ENCODE results near the gene CBX4.
A peak's percentile ranks its signal among the peaks of the same experiment; 100 is the strongest.

Gene CBX4

GRCh38 chr17:79840269-79840988, 1.2 kb upstream of the CBX4 start:
- TF ChIP-seq ZFX (IDR thresholded peaks at IDR 0.05; ENCODE audit: borderline replicate concordance) = no peak
- peak; percentile 78 for TF ChIP-seq CTCF (IDR thresholded peaks at IDR 0.05)
- peak overlapping the region; percentile 93 for H3K27ac ChIP-seq

- no peak for TF ChIP-seq CTCF (IDR thresholded peaks at IDR 0.05)
- TF ChIP-seq ZFX (IDR thresholded peaks at IDR 0.05; ENCODE audit: borderline replicate concordance) = no peak
- H3K27ac ChIP-seq = peak overlapping the region; percentile 93
These were observed 542 bp downstream of the CBX4 start for GRCh38 chr17:79838522-79839274.

- H3K27ac ChIP-seq = peak overlapping the region; percentile 93
- TF ChIP-seq CTCF (IDR thresholded peaks at IDR 0.05) = no peak
- no peak for TF ChIP-seq ZFX (IDR thresholded peaks at IDR 0.05; ENCODE audit: borderline replicate concordance)
These were observed 1.2 kb downstream of the CBX4 start for GRCh38 chr17:79837888-79838521.

- TF ChIP-seq CTCF (IDR thresholded peaks at IDR 0.05) (peak; percentile 13; the same call in 1 of the 2 replicates), ZFX (IDR thresholded peaks at IDR 0.05; ENCODE audit: borderline replicate concordance) (no peak)
- peak overlapping the region; percentile 93 for H3K27ac ChIP-seq
These were observed 2.0 kb downstream of the CBX4 start for GRCh38 chr17:79836972-79837887.

GRCh38 chr17:79836510-79836971, 2.7 kb downstream of the CBX4 start:
- TF ChIP-seq CTCF (IDR thresholded peaks at IDR 0.05) (no peak), ZFX (IDR thresholded peaks at IDR 0.05; ENCODE audit: borderline replicate concordance) (no peak)
- peak overlapping the region; percentile 93 for H3K27ac ChIP-seq

- TF ChIP-seq CTCF (IDR thresholded peaks at IDR 0.05) = no peak
- no peak for TF ChIP-seq ZFX (IDR thresholded peaks at IDR 0.05; ENCODE audit: borderline replicate concordance)
- H3K27ac ChIP-seq = peak overlapping the region; percentile 93
These were observed 3.2 kb downstream of the CBX4 start for GRCh38 chr17:79835953-79836509.

Measured in 22Rv1 (cell line).